HepG2 (cell line): ENCODE results near the gene SSNA1. TPM values are rescaled to one million over a fixed set of nuclear protein-coding genes. Genes with fewer than 3 reads are reported as not detected.

Experiments
- AHR ChIP-seq: IDR thresholded peaks from 2 replicates; pipeline ENCODE4 v1.6.1; 2018; ENCODE audit warnings: missing genetic modification reagents, missing compliant biosample characterization
- CSRNP1 ChIP-seq: sonication (generic); formaldehyde crosslinking; IDR thresholded peaks from 2 replicates; pipeline ENCODE4 v1.8.1; 2023; ENCODE audit warnings: mild to moderate bottlenecking, missing genetic modification reagents
- DDIT3 ChIP-seq: sonication (generic); formaldehyde crosslinking; IDR thresholded peaks from 2 replicates; pipeline ENCODE4 v1.4.0; 2020; ENCODE audit warnings: mild to moderate bottlenecking, missing genetic modification reagents
- HES4 ChIP-seq: sonication (generic); formaldehyde crosslinking; IDR thresholded peaks from 2 replicates; pipeline ENCODE4 v1.9.0; 2021; ENCODE audit warnings: mild to moderate bottlenecking, missing genetic modification reagents, borderline replicate concordance
- HHEX ChIP-seq: IDR thresholded peaks from 2 replicates; pipeline ENCODE4 v1.6.1; 2016; ENCODE audit warnings: control low read depth
- HNF4G ChIP-seq, 2 experiments: sonication (generic) in 1 of 2; formaldehyde crosslinking in 1 of 2; IDR thresholded peaks; 2 replicates each; pipeline versions ENCODE4 v1.4.0 to v1.6.1; 2011 to 2020; ENCODE audit warnings: borderline replicate concordance in 2 of 2, low read depth in 2 of 2, mild to moderate bottlenecking in 2 of 2, low read length in 1 of 2, missing genetic modification reagents in 1 of 2, moderate library complexity in 1 of 2
- KLF12 ChIP-seq: sonication (generic); formaldehyde crosslinking; IDR thresholded peaks from 2 replicates; pipeline ENCODE4 v1.4.0; 2020; ENCODE audit warnings: missing genetic modification reagents, borderline replicate concordance
- NFE2L2 ChIP-seq: fragments of 150-350 bp; IDR thresholded peaks from 2 replicates; pipeline ENCODE4 v1.6.1; 2014; ENCODE audit warnings: low read length
- NFYC ChIP-seq: IDR thresholded peaks from 2 replicates; pipeline ENCODE4 v1.6.1; 2016; ENCODE audit warnings: missing genetic modification reagents, missing compliant biosample characterization
- PITX1 ChIP-seq: sonication (generic); formaldehyde crosslinking; IDR thresholded peaks from 2 replicates; pipeline ENCODE4 v1.5.1; 2020; ENCODE audit warnings: mild to moderate bottlenecking, missing genetic modification reagents
- SAFB2 ChIP-seq: sonication (generic); formaldehyde crosslinking; IDR thresholded peaks from 2 replicates; pipeline ENCODE4 v1.5.1; 2020; ENCODE audit warnings: missing genetic modification reagents, low read depth, mild to moderate bottlenecking, borderline replicate concordance
- SNAPC2 ChIP-seq: sonication (generic); formaldehyde crosslinking; IDR thresholded peaks from 2 replicates; pipeline ENCODE4 v1.8.1; 2022; ENCODE audit warnings: mild to moderate bottlenecking, missing genetic modification reagents
- TAF1 ChIP-seq: sonication (generic); formaldehyde crosslinking; IDR thresholded peaks from 2 replicates; pipeline ENCODE4 v1.4.0; 2020; ENCODE audit warnings: missing genetic modification reagents
- THYN1 ChIP-seq: sonication (generic); formaldehyde crosslinking; IDR thresholded peaks from 2 replicates; pipeline ENCODE4 v1.8.1; 2023; ENCODE audit warnings: low read depth, mild to moderate bottlenecking, moderate library complexity, missing genetic modification reagents, borderline replicate concordance
- ZBTB34 ChIP-seq: sonication (generic); formaldehyde crosslinking; IDR thresholded peaks from 2 replicates; pipeline ENCODE4 v1.8.0; 2022; ENCODE audit warnings: mild to moderate bottlenecking, missing genetic modification reagents
- ZFY ChIP-seq: sonication (generic); formaldehyde crosslinking; IDR thresholded peaks from 2 replicates; pipeline ENCODE4 v1.4.0; 2020; ENCODE audit warnings: missing genetic modification reagents
- ZNF747 ChIP-seq: sonication (generic); formaldehyde crosslinking; IDR thresholded peaks from 2 replicates; pipeline ENCODE4 v1.8.1; 2023; ENCODE audit warnings: missing genetic modification reagents, mild to moderate bottlenecking, borderline replicate concordance
- ZNF780A ChIP-seq: sonication (generic); formaldehyde crosslinking; IDR thresholded peaks from 2 replicates; pipeline ENCODE4 v1.8.0; 2022; ENCODE audit warnings: mild to moderate bottlenecking, missing genetic modification reagents, moderate library complexity
- ZNF782 ChIP-seq: sonication (generic); formaldehyde crosslinking; IDR thresholded peaks from 2 replicates; pipeline ENCODE4 v1.4.0; 2020; ENCODE audit warnings: missing genetic modification reagents, mild to moderate bottlenecking, borderline replicate concordance
- ZNF883 ChIP-seq: sonication (generic); formaldehyde crosslinking; IDR thresholded peaks from 2 replicates; pipeline ENCODE4 v1.5.1; 2020; ENCODE audit warnings: mild to moderate bottlenecking, missing genetic modification reagents; ENCODE audit errors: not compliant biosample characterization
- polyA plus RNA-seq, 8 experiments: library from polyadenylated mRNA; depleted of rRNA in 3 of 8; stranded (reverse) in 7 of 8; unstranded in 1 of 8; fragments of >200 nt; fragmentation: Illumina TruSeq in 4 of 8; extraction: Trizol in 4 of 8; gene quantifications; 2 replicates each; pipeline versions ENCODE4 v1.2.1 to v1.2.3, GENCODE V29; 2011 to 2016; ENCODE audit warnings: low read depth in 4 of 8, missing spikeins in 1 of 8, mixed read lengths in 1 of 8; ENCODE audit not compliant: insufficient read depth in 1 of 8
- total RNA-seq, 5 experiments: library from RNA; depleted of rRNA; stranded (reverse); fragments of >200 nt; fragmentation: Illumina TruSeq; extraction: Trizol; gene quantifications; 2 replicates each; pipeline ENCODE4 v1.2.3, GENCODE V29; 2016; ENCODE audit warnings: low read depth in 1 of 5
- TF ChIP-seq, protein P1 (sequence below): sonication (generic); formaldehyde crosslinking; IDR thresholded peaks from 2 replicates; pipeline ENCODE4 v1.4.0; 2020; ENCODE audit warnings: missing genetic modification reagents, borderline replicate concordance
- TF ChIP-seq, protein P2 (sequence below): sonication (generic); formaldehyde crosslinking; IDR thresholded peaks from 2 replicates; pipeline ENCODE4 v1.5.0; 2020; ENCODE audit warnings: missing genetic modification reagents

Gene SSNA1
- total and polyA plus RNA-seq, 2 of the 13 experiments (the other 11 are each of a cell fraction or from before 2014, with no cell fraction given) = 35.9 to 49.4 TPM

GRCh38 chr9:137235424-137236237, 47.2 kb downstream of the SSNA1 start (continued):
- TF ChIP-seq, protein P1, sequence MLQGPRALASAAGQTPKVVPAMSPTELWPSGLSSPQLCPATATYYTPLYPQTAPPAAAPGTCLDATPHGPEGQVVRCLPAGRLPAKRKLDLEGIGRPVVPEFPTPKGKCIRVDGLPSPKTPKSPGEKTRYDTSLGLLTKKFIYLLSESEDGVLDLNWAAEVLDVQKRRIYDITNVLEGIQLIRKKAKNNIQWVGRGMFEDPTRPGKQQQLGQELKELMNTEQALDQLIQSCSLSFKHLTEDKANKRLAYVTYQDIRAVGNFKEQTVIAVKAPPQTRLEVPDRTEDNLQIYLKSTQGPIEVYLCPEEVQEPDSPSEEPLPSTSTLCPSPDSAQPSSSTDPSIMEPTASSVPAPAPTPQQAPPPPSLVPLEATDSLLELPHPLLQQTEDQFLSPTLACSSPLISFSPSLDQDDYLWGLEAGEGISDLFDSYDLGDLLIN (CRISPR knock-in tag) = no peak
- TF ChIP-seq KLF12 (CRISPR knock-in tag) (0 out of 2 replicates have a peak, but pooled peaks have one; percentile 12), NFYC (CRISPR knock-in tag) (no peak), CSRNP1 (no peak), ZNF780A (CRISPR knock-in tag) (no peak), TAF1 (CRISPR knock-in tag) (no peak; the same call in 1 of the 2 replicates), NFE2L2 (no peak), HES4 (CRISPR knock-in tag) (peak; percentile 61; the same call in 1 of the 2 replicates), THYN1 (CRISPR knock-in tag) (no peak), ZFY (CRISPR knock-in tag) (no peak), HNF4G (IDR thresholded peaks at IDR 0.05; ENCODE audit: borderline replicate concordance, low read depth, low read length) (peak; percentile 44; the same call in 1 of the 2 replicates), HNF4G (CRISPR knock-in tag; IDR thresholded peaks at IDR 0.05; ENCODE audit: borderline replicate concordance, low read depth) (no peak), SAFB2 (CRISPR knock-in tag) (no peak), AHR (CRISPR knock-in tag) (no peak), DDIT3 (CRISPR knock-in tag) (no peak), HHEX (CRISPR knock-in tag) (no peak), SNAPC2 (CRISPR knock-in tag) (peak; percentile 73; the same call in 1 of the 2 replicates), ZNF782 (CRISPR knock-in tag) (no peak; the same call in 1 of the 2 replicates), ZNF883 (CRISPR knock-in tag) (peak; percentile 20), ZBTB34 (CRISPR knock-in tag) (no peak), ZNF747 (no peak), PITX1 (CRISPR knock-in tag) (no peak)
- TF ChIP-seq, protein P2, sequence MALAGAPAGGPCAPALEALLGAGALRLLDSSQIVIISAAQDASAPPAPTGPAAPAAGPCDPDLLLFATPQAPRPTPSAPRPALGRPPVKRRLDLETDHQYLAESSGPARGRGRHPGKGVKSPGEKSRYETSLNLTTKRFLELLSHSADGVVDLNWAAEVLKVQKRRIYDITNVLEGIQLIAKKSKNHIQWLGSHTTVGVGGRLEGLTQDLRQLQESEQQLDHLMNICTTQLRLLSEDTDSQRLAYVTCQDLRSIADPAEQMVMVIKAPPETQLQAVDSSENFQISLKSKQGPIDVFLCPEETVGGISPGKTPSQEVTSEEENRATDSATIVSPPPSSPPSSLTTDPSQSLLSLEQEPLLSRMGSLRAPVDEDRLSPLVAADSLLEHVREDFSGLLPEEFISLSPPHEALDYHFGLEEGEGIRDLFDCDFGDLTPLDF (CRISPR knock-in tag) = no peak
